Thoracic aorta (tissue), 2 donors: ENCODE measurements around the gene ODF2L. TPM values are rescaled to one million over a fixed set of nuclear protein-coding genes. Genes with fewer than 3 reads are reported as not detected.
"Not testable (repeated sequence)": the region's sequence is repeated elsewhere in the genome, so short reads cannot be mapped to it uniquely, and the experiment has no call there.

Source experiments
- ATAC-seq: fragments of 150-250 bp; one replicate; pipeline ENCODE4 v1.8.0; 2017; ENCODE audit warnings: low read depth; ENCODE audit not compliant: insufficient number of reproducible peaks, low FRiP score
- DNase-seq: peaks from one replicate; pipeline ENCODE4 v3.0.0-alpha.2; 2020; ENCODE audit warnings: low spot score
- H3K27ac ChIP-seq, 2 donors: fragments of 200-600 bp; sonication (generic); 1 replicate in 1 of 2; 2 replicates in 1 of 2; pipeline ENCODE4 v1.5.1; 2016; ENCODE audit warnings: mild to moderate bottlenecking in 2 of 2, moderate library complexity in 2 of 2
- H3K27me3 ChIP-seq: fragments of 200-600 bp; sonication (generic); replicated peaks from 2 replicates; pipeline ENCODE4 v1.6.0; 2016; ENCODE audit warnings: mild to moderate bottlenecking; ENCODE audit not compliant: insufficient read depth
- H3K36me3 ChIP-seq: fragments of 200-600 bp; sonication (generic); one replicate; pipeline ENCODE4 v1.5.1; 2016
- H3K4me1 ChIP-seq, 2 donors: fragments of 200-600 bp; sonication (generic); 1 replicate in 1 of 2; 2 replicates in 1 of 2; pipeline versions ENCODE4 v1.5.1 to v1.6.0; 2016; ENCODE audit warnings: low read depth in 2 of 2, mild to moderate bottlenecking in 1 of 2; ENCODE audit not compliant: control insufficient read depth in 1 of 2
- H3K4me3 ChIP-seq: fragments of 200-600 bp; sonication (generic); 2 replicates; pipeline ENCODE4 v1.5.1; 2016; ENCODE audit warnings: mild to moderate bottlenecking
- H3K9me3 ChIP-seq: fragments of 200-600 bp; sonication (generic); 2 replicates; pipeline ENCODE4 v1.5.1; 2016
- total RNA-seq, 2 donors: library from RNA; depleted of rRNA; stranded (reverse); fragments of >200 nt; gene quantifications; one replicate each; pipeline versions ENCODE4 v1.1.0 to v1.2.3, GENCODE V29; 2016
- TF ChIP-seq, protein P1 (sequence below): fragments of 200-600 bp; sonication (generic); IDR thresholded peaks from one replicate; pipeline ENCODE4 v1.5.1; 2019; ENCODE audit warnings: antibody characterized with exemption

The ODF2L gene
- total RNA-seq, 2 donors from 2014 or later: 45.6 to 74.5 TPM

DNA sequence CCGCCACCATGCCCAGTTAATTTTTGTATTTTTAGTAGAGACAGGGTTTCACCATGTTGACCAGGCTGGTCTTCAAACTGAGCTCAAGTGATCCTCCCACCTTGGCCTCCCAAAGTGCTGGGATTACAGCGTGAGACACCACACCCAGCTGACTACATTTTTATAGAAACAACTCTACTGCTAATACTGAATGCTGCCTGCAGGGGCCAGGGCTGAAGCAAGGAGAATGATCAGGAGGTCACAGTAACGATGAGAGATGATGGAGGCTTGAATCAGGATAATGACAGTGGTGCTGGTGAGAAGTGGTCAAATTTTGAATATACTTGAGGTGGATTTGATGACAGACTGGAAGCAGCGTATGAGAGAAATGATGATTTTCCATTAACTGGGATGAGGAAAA, 33.3 kb downstream of the ODF2L start:
- no peak overlapping the region for H3K4me3 ChIP-seq
- TF ChIP-seq, protein P1, sequence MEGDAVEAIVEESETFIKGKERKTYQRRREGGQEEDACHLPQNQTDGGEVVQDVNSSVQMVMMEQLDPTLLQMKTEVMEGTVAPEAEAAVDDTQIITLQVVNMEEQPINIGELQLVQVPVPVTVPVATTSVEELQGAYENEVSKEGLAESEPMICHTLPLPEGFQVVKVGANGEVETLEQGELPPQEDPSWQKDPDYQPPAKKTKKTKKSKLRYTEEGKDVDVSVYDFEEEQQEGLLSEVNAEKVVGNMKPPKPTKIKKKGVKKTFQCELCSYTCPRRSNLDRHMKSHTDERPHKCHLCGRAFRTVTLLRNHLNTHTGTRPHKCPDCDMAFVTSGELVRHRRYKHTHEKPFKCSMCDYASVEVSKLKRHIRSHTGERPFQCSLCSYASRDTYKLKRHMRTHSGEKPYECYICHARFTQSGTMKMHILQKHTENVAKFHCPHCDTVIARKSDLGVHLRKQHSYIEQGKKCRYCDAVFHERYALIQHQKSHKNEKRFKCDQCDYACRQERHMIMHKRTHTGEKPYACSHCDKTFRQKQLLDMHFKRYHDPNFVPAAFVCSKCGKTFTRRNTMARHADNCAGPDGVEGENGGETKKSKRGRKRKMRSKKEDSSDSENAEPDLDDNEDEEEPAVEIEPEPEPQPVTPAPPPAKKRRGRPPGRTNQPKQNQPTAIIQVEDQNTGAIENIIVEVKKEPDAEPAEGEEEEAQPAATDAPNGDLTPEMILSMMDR: no peak
- H3K27ac ChIP-seq: no peak overlapping the region
- H3K4me1 ChIP-seq: no peaks in the 10 kb centered on the region
- no peaks in the 10 kb centered on the region for H3K36me3 ChIP-seq
- no peaks in the 10 kb centered on the region for H3K27me3 ChIP-seq
- no peaks in the 10 kb centered on the region for H3K9me3 ChIP-seq
- DNase-seq (no peak), ATAC-seq (no peak)

- Histone ChIP-seq H3K4me1 (no peaks in the 10 kb centered on the region), H3K27ac (no peak overlapping the region), H3K36me3 (no peaks in the 10 kb centered on the region), H3K27me3 (no peaks in the 10 kb centered on the region), H3K9me3 (no peaks in the 10 kb centered on the region), H3K4me3 (no peak overlapping the region)
- ATAC-seq (no peak), DNase-seq (no peak)
- TF ChIP-seq, protein P1: no peak
Measured at GRCh38 chr1:86357796-86358195, 38.3 kb downstream of the ODF2L start.

DNA sequence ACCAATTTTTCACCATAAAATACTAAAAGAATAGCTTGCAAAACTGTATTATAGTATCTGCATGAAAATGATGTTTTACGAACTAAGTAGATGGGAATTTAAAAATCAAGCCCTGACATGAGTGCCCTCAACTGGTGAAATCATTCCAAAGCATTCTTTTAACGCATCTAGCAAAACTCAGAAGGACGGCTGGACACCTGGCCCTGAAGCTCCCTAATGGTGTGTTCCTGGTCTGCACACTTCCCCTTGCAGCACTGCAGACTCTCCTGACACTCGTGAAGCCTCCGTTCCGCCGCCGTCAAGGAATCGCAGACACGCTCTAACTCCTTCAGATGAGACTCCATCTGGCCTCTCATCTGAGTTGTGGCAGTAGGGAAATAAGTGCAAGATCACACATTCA, 39.9 kb downstream of the ODF2L start:
- H3K4me1 ChIP-seq: no peaks in the 10 kb centered on the region
- no peak overlapping the region for H3K4me3 ChIP-seq
- H3K27me3 ChIP-seq: no peaks in the 10 kb centered on the region
- H3K36me3 ChIP-seq: no peaks in the 10 kb centered on the region
- ATAC-seq: no peak
- TF ChIP-seq, protein P1: no peak
- no peaks in the 10 kb centered on the region for H3K9me3 ChIP-seq
- no peak overlapping the region for H3K27ac ChIP-seq
- DNase-seq: no peak

GRCh38 chr1:86352086-86352485, 44.0 kb downstream of the ODF2L start:
- Histone ChIP-seq H3K4me1 (no peaks in the 10 kb centered on the region), H3K4me3 (no peak overlapping the region), H3K36me3 (no peaks in the 10 kb centered on the region), H3K27me3 (no peaks in the 10 kb centered on the region), H3K9me3 (no peaks in the 10 kb centered on the region), H3K27ac (no peak overlapping the region)
- ATAC-seq (no peak), DNase-seq (no peak)
- TF ChIP-seq, protein P1: no peak

- H3K27ac ChIP-seq, H3K36me3 ChIP-seq, H3K27me3 ChIP-seq, H3K9me3 ChIP-seq, ATAC-seq, H3K4me3 ChIP-seq, DNase-seq, H3K4me1 ChIP-seq: not testable (repeated sequence)
Measured at GRCh38 chr1:86350230-86350629, 45.9 kb downstream of the ODF2L start.

- Histone ChIP-seq H3K4me1 (no peaks in the 10 kb centered on the region), H3K27ac (no peak overlapping the region), H3K9me3 (no peaks in the 10 kb centered on the region), H3K36me3 (no peaks in the 10 kb centered on the region), H3K4me3 (no peak overlapping the region), H3K27me3 (no peaks in the 10 kb centered on the region)
- DNase-seq (no peak), ATAC-seq (no peak)
- TF ChIP-seq, protein P1: no peak
Measured at GRCh38 chr1:86346388-86346787, 49.7 kb downstream of the ODF2L start.
